HAP-1 (cell line): Measurements from ENCODE around the gene RALGDS.
"Not testable (repeated sequence)": the region's sequence is repeated elsewhere in the genome, so short reads cannot be mapped to it uniquely, and the experiment has no call there.

Experiments used
- DNase-seq, 2 experiments: peaks; one replicate each; pipeline ENCODE4 v3.0.0-alpha.2; 2016 to 2020; ENCODE audit warnings: low spot score in 2 of 2
- H3K27me3 ChIP-seq: fragments of 250-450 bp; sonication (Bioruptor Pico); 2 replicates; pipeline ENCODE4 v1.5.1; 2020; ENCODE audit warnings: low read depth, mild to moderate bottlenecking, moderate library complexity
- H3K36me3 ChIP-seq: fragments of 250-450 bp; sonication (Bioruptor Pico); replicated peaks from 2 replicates; pipeline ENCODE4 v1.5.1; 2020; ENCODE audit warnings: mild to moderate bottlenecking
- H3K4me1 ChIP-seq: fragments of 250-450 bp; sonication (Bioruptor Pico); 2 replicates; pipeline ENCODE4 v1.5.1; 2020; ENCODE audit warnings: mild to moderate bottlenecking
- H3K4me3 ChIP-seq: fragments of 250-450 bp; sonication (Bioruptor Pico); 2 replicates; pipeline ENCODE4 v1.5.1; 2020; ENCODE audit warnings: mild to moderate bottlenecking, moderate library complexity
- H3K9me3 ChIP-seq: fragments of 250-450 bp; sonication (Bioruptor Pico); 2 replicates; pipeline ENCODE4 v1.5.1; 2020; ENCODE audit warnings: mild to moderate bottlenecking, moderate library complexity
- in situ Hi-C: fragments of 300-500 bp; cut with MboI; formaldehyde crosslinking; loops from 3 replicates; pipeline ENCODE4 v1.14.3; 2020; ENCODE audit warnings: low sequenced_read_pairs, inconsistent platforms, mixed read lengths

RALGDS gene

GRCh38 chr9:133067813-133068212 is 53.2 kb downstream of the RALGDS start:
- Histone ChIP-seq H3K4me3 (no peak overlapping the region), H3K4me1 (no peaks in the 10 kb centered on the region), H3K9me3 (no peaks in the 10 kb centered on the region), H3K36me3 (no peaks in the 10 kb centered on the region), H3K27me3 (no peaks in the 10 kb centered on the region)
- in situ Hi-C loops = no loop called here
- no peak for DNase-seq

- H3K36me3 ChIP-seq = no peaks in the 10 kb centered on the region
- H3K4me3 ChIP-seq = no peak overlapping the region
- no peaks in the 10 kb centered on the region for H3K9me3 ChIP-seq
- no peak for DNase-seq
- H3K4me1 ChIP-seq = no peaks in the 10 kb centered on the region
- H3K27me3 ChIP-seq = no peaks in the 10 kb centered on the region
- in situ Hi-C loops = no loop called here
Measured at GRCh38 chr9:133067006-133067405, 54.0 kb downstream of the RALGDS start.

GRCh38 chr9:133066181-133066983 is 54.7 kb downstream of the RALGDS start:
- Histone ChIP-seq H3K4me3 (no peak overlapping the region), H3K36me3 (no peaks in the 10 kb centered on the region), H3K4me1 (no peaks in the 10 kb centered on the region), H3K27me3 (no peaks in the 10 kb centered on the region), H3K9me3 (no peaks in the 10 kb centered on the region)
- DNase-seq = no peak
- in situ Hi-C loops = no loop called here

- H3K36me3 ChIP-seq = no peaks in the 10 kb centered on the region
- no peak overlapping the region for H3K4me3 ChIP-seq
- H3K9me3 ChIP-seq = no peaks in the 10 kb centered on the region
- H3K27me3 ChIP-seq = no peaks in the 10 kb centered on the region
- in situ Hi-C loops = no loop called here
- H3K4me1 ChIP-seq = no peaks in the 10 kb centered on the region
- no peak for DNase-seq
Measured at GRCh38 chr9:133065070-133065388, 56.0 kb downstream of the RALGDS start.

GRCh38 chr9:133064241-133065069 is 56.6 kb downstream of the RALGDS start:
- no peaks in the 10 kb centered on the region for H3K27me3 ChIP-seq
- H3K4me1 ChIP-seq = no peaks in the 10 kb centered on the region
- H3K36me3 ChIP-seq = no peaks in the 10 kb centered on the region
- DNase-seq = no peak
- in situ Hi-C loops = no loop called here
- no peaks in the 10 kb centered on the region for H3K9me3 ChIP-seq
- H3K4me3 ChIP-seq = no peak overlapping the region

GRCh38 chr9:133063500-133064231 is 57.4 kb downstream of the RALGDS start:
- in situ Hi-C loops = no loop called here

GRCh38 chr9:133063159-133063499 is 57.9 kb downstream of the RALGDS start:
- no peak for DNase-seq
- no peaks in the 10 kb centered on the region for H3K27me3 ChIP-seq
- H3K4me1 ChIP-seq = no peaks in the 10 kb centered on the region
- peaks cover 3% of the 10 kb centered on the region for H3K36me3 ChIP-seq
- no peaks in the 10 kb centered on the region for H3K9me3 ChIP-seq
- in situ Hi-C loops = no loop called here
- no peak overlapping the region for H3K4me3 ChIP-seq

More at GRCh38 chr9:133063500-133064231, 57.4 kb downstream of the RALGDS start:
- H3K36me3 ChIP-seq = no peaks in the 10 kb centered on the region
- H3K27me3 ChIP-seq = no peaks in the 10 kb centered on the region
- H3K4me3 ChIP-seq = no peak overlapping the region
- no peaks in the 10 kb centered on the region for H3K4me1 ChIP-seq
- no peaks in the 10 kb centered on the region for H3K9me3 ChIP-seq
- DNase-seq = no peak

GRCh38 chr9:133062569-133062968 is 58.5 kb downstream of the RALGDS start:
- in situ Hi-C loops, DNase-seq, H3K4me3 ChIP-seq, H3K27me3 ChIP-seq, H3K4me1 ChIP-seq, H3K9me3 ChIP-seq, H3K36me3 ChIP-seq: not testable (repeated sequence)

GRCh38 chr9:133061764-133062145 is 59.3 kb downstream of the RALGDS start, which contains the start of gene CEL:
TSS of gene CEL (plus strand) at chr9:133061981. CDS start at chr9:133062003, 22 bp downstream.
- H3K4me3 ChIP-seq, H3K4me1 ChIP-seq, H3K36me3 ChIP-seq, DNase-seq, in situ Hi-C loops, H3K9me3 ChIP-seq, H3K27me3 ChIP-seq: not testable (repeated sequence)

GRCh38 chr9:133061019-133061763 is 59.8 kb downstream of the RALGDS start:
- H3K36me3 ChIP-seq = peaks cover 12% of the 10 kb centered on the region
- DNase-seq = peak in 1 of 2 experiments; percentile 57
- H3K4me1 ChIP-seq, H3K4me3 ChIP-seq, H3K27me3 ChIP-seq, H3K9me3 ChIP-seq, in situ Hi-C loops: not testable (repeated sequence)

GRCh38 chr9:133060417-133060841 is 60.6 kb downstream of the RALGDS start:
- H3K9me3 ChIP-seq = no peaks in the 10 kb centered on the region
- peaks cover 19% of the 10 kb centered on the region for H3K36me3 ChIP-seq
- in situ Hi-C loops = no loop called here
- H3K27me3 ChIP-seq = no peaks in the 10 kb centered on the region
- no peak overlapping the region for H3K4me3 ChIP-seq
- H3K4me1 ChIP-seq = no peaks in the 10 kb centered on the region
- peak in 1 of 2 experiments; percentile 33 for DNase-seq

- Histone ChIP-seq H3K4me1 (no peaks in the 10 kb centered on the region), H3K4me3 (no peak overlapping the region), H3K36me3 (peaks cover 25% of the 10 kb centered on the region), H3K9me3 (no peaks in the 10 kb centered on the region), H3K27me3 (no peaks in the 10 kb centered on the region)
- DNase-seq = no peak
- in situ Hi-C loops = no loop called here
Measured at GRCh38 chr9:133059623-133060022, 61.4 kb downstream of the RALGDS start.

- Histone ChIP-seq H3K36me3 (peaks cover 28% of the 10 kb centered on the region), H3K4me3 (no peak overlapping the region), H3K4me1 (no peaks in the 10 kb centered on the region), H3K9me3 (no peaks in the 10 kb centered on the region), H3K27me3 (no peaks in the 10 kb centered on the region)
- DNase-seq = no peak
- in situ Hi-C loops = no loop called here
Measured at GRCh38 chr9:133058550-133059320, 62.3 kb downstream of the RALGDS start.
